HepG2 (cell line): ENCODE data around the gene TTBK1. TPM values are rescaled to one million over a fixed set of nuclear protein-coding genes. Genes with fewer than 3 reads are reported as not detected.

Experiments
- ESRRA ChIP-seq: sonication (generic); formaldehyde crosslinking; IDR thresholded peaks from 2 replicates; pipeline ENCODE4 v1.5.1; 2020; ENCODE audit warnings: mild to moderate bottlenecking, low read depth, missing genetic modification reagents
- FOSL1 ChIP-seq: sonication (generic); formaldehyde crosslinking; IDR thresholded peaks from 2 replicates; pipeline ENCODE4 v1.9.0; 2021; ENCODE audit warnings: missing genetic modification reagents, borderline replicate concordance
- HOXA9 ChIP-seq: sonication (generic); formaldehyde crosslinking; IDR thresholded peaks from 2 replicates; pipeline ENCODE4 v1.8.1; 2022; ENCODE audit warnings: missing genetic modification reagents, mild to moderate bottlenecking, moderate library complexity, borderline replicate concordance
- KDM5A ChIP-seq: fragments of 200-600 bp; sonication (generic); IDR thresholded peaks from 2 replicates; pipeline ENCODE4 v1.7.0; 2018; ENCODE audit warnings: antibody characterized with exemption, mild to moderate bottlenecking, low read length, borderline replicate concordance
- KLF9 ChIP-seq: IDR thresholded peaks from 2 replicates; pipeline ENCODE4 v1.6.1; 2016; ENCODE audit warnings: low read depth
- MYC ChIP-seq: sonication (generic); formaldehyde crosslinking; IDR thresholded peaks from 2 replicates; pipeline ENCODE4 v1.9.0; 2021; ENCODE audit warnings: missing genetic modification reagents, borderline replicate concordance
- NFYB ChIP-seq: sonication (generic); formaldehyde crosslinking; IDR thresholded peaks from 2 replicates; pipeline ENCODE4 v1.4.0; 2020; ENCODE audit warnings: missing genetic modification reagents
- NR2F6 ChIP-seq, 2 experiments: IDR thresholded peaks; 2 replicates each; pipeline ENCODE4 v1.6.1; 2016; ENCODE audit warnings: antibody characterized with exemption in 1 of 2, mild to moderate bottlenecking in 1 of 2
- RBM22 ChIP-seq: fragments of 200-400 bp; formaldehyde crosslinking; optimal IDR thresholded peaks from 2 replicates; pipeline ENCODE3; 2017; ENCODE audit warnings: mild to moderate bottlenecking, low read length, moderate library complexity
- REXO4 ChIP-seq: sonication (generic); formaldehyde crosslinking; IDR thresholded peaks from 2 replicates; pipeline ENCODE4 v1.8.0; 2022; ENCODE audit warnings: missing genetic modification reagents, mild to moderate bottlenecking, borderline replicate concordance
- SMAD1 ChIP-seq: sonication (generic); formaldehyde crosslinking; IDR thresholded peaks from 2 replicates; pipeline ENCODE4 v1.4.0; 2020; ENCODE audit warnings: missing genetic modification reagents, low read depth, mild to moderate bottlenecking, borderline replicate concordance
- SMARCC2 ChIP-seq: fragments of 450-650 bp; IDR thresholded peaks from 2 replicates; pipeline ENCODE4 v1.6.1; 2017; ENCODE audit warnings: antibody characterized with exemption, mild to moderate bottlenecking
- ZFP41 ChIP-seq: sonication (generic); formaldehyde crosslinking; IDR thresholded peaks from 2 replicates; pipeline ENCODE4 v1.4.0; 2020; ENCODE audit warnings: mild to moderate bottlenecking, missing genetic modification reagents, borderline replicate concordance
- ZNF253 ChIP-seq: sonication (generic); formaldehyde crosslinking; IDR thresholded peaks from 2 replicates; pipeline ENCODE4 v1.8.0; 2022; ENCODE audit warnings: mild to moderate bottlenecking, missing genetic modification reagents, borderline replicate concordance
- ZNF713 ChIP-seq: sonication (generic); formaldehyde crosslinking; IDR thresholded peaks from 2 replicates; pipeline ENCODE4 v1.4.0; 2020; ENCODE audit warnings: mild to moderate bottlenecking, missing genetic modification reagents
- ZNF768 ChIP-seq: sonication (generic); formaldehyde crosslinking; IDR thresholded peaks from 2 replicates; pipeline ENCODE4 v1.4.0; 2020; ENCODE audit warnings: missing genetic modification reagents
- ZNF841 ChIP-seq: sonication (generic); formaldehyde crosslinking; IDR thresholded peaks from 2 replicates; pipeline ENCODE4 v1.8.1; 2023; ENCODE audit warnings: missing genetic modification reagents, borderline replicate concordance
- polyA plus RNA-seq, 8 experiments: library from polyadenylated mRNA; depleted of rRNA in 3 of 8; stranded (reverse) in 7 of 8; unstranded in 1 of 8; fragments of >200 nt; fragmentation: Illumina TruSeq in 4 of 8; extraction: Trizol in 4 of 8; gene quantifications; 2 replicates each; pipeline versions ENCODE4 v1.2.1 to v1.2.3, GENCODE V29; 2011 to 2016; ENCODE audit warnings: low read depth in 4 of 8, missing spikeins in 1 of 8, mixed read lengths in 1 of 8; ENCODE audit not compliant: insufficient read depth in 1 of 8
- total RNA-seq, 5 experiments: library from RNA; depleted of rRNA; stranded (reverse); fragments of >200 nt; fragmentation: Illumina TruSeq; extraction: Trizol; gene quantifications; 2 replicates each; pipeline ENCODE4 v1.2.3, GENCODE V29; 2016; ENCODE audit warnings: low read depth in 1 of 5
- TF ChIP-seq, protein P1 (sequence below): sonication (generic); formaldehyde crosslinking; IDR thresholded peaks from 2 replicates; pipeline ENCODE4 v1.4.0; 2020; ENCODE audit warnings: missing genetic modification reagents
- TF ChIP-seq, protein P2 (sequence below): IDR thresholded peaks from 2 replicates; pipeline ENCODE4 v1.6.1; 2018; ENCODE audit warnings: missing genetic modification reagents, mild to moderate bottlenecking, missing compliant biosample characterization
- TF ChIP-seq, protein P3 (sequence below), 2 experiments: fragments of 450-650 bp in 1 of 2; sonication (generic) in 1 of 2; formaldehyde crosslinking; IDR thresholded peaks; 2 replicates each; pipeline versions ENCODE4 v1.5.0 to v1.8.0; 2020 to 2022; ENCODE audit warnings: mild to moderate bottlenecking in 1 of 2, missing genetic modification reagents in 1 of 2

TTBK1 gene
- total and polyA plus RNA-seq, 2 of the 13 experiments (the other 11 are each of a cell fraction or from before 2014, with no cell fraction given), result 0.24 to 0.33 TPM

DNA sequence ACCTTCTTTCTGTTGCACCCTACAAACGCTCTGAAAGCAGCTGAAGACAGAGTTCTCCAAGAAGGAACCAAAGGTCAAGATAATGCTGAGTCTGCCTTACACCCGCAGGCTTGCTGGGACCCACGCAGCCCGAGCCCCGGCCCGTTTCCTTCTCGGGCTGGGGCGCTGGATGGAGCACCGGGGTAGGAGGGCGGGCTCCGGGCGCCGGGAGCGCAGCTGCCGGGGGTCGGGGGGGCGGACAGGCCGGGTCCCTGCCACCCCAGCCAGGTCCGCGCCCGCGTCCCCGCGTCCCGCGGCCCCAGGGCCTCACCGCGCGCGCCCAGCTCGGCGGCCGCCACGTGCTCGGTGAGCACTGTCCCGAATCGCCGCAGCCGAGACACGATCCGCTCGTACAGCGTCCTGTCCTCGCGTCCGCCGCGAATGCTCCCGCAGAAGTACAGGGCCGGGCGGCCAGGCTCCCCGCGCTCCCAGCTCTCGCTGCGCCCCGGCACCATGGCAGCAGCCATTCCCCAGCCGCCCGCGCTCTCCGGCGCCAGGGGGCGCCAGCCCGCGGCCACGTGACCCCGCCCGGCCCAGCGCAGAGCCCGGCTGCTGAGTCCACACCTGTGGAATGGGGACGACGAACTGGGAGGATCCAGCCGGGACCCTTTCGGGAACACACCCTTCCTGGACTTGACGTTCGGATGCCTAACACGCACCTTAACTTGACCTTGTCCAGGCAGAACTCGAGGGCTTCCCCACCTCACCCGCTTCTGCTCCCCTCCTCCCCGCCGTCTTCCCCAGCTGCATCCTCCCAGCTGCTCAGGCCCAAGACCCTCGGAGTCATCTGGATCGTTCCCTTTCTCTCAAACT is 14.1 kb upstream of the TTBK1 start, which contains the start of gene DNPH1 (continued):
- TF ChIP-seq SMARCC2, result no peak
- TF ChIP-seq HOXA9, result peak; percentile 55; the same call in 1 of the 2 replicates
- TF ChIP-seq NR2F6 (IDR thresholded peaks at IDR 0.05), result no peak
- TF ChIP-seq NR2F6 (CRISPR knock-in tag; IDR thresholded peaks at IDR 0.05), result 0 out of 2 replicates have a peak, but pooled peaks have one; percentile 46
- peak; percentile 98; the same call in 1 of the 2 replicates for TF ChIP-seq SMAD1 (CRISPR knock-in tag)
- TF ChIP-seq ZNF768 (CRISPR knock-in tag), result peak; percentile 83
- no peak; the same call in 1 of the 2 replicates for TF ChIP-seq NFYB (CRISPR knock-in tag)
- no peak; the same call in 1 of the 2 replicates for TF ChIP-seq REXO4 (CRISPR knock-in tag)
- peak; percentile 97 for TF ChIP-seq MYC (CRISPR knock-in tag)
- TF ChIP-seq FOSL1 (CRISPR knock-in tag), result no peak
- TF ChIP-seq, protein P1, sequence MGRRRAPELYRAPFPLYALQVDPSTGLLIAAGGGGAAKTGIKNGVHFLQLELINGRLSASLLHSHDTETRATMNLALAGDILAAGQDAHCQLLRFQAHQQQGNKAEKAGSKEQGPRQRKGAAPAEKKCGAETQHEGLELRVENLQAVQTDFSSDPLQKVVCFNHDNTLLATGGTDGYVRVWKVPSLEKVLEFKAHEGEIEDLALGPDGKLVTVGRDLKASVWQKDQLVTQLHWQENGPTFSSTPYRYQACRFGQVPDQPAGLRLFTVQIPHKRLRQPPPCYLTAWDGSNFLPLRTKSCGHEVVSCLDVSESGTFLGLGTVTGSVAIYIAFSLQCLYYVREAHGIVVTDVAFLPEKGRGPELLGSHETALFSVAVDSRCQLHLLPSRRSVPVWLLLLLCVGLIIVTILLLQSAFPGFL (CRISPR knock-in tag), result peak; percentile 92; the same call in 1 of the 2 replicates
- no peak for TF ChIP-seq KDM5A
- no peak for TF ChIP-seq KLF9 (CRISPR knock-in tag)
- TF ChIP-seq, protein P2, sequence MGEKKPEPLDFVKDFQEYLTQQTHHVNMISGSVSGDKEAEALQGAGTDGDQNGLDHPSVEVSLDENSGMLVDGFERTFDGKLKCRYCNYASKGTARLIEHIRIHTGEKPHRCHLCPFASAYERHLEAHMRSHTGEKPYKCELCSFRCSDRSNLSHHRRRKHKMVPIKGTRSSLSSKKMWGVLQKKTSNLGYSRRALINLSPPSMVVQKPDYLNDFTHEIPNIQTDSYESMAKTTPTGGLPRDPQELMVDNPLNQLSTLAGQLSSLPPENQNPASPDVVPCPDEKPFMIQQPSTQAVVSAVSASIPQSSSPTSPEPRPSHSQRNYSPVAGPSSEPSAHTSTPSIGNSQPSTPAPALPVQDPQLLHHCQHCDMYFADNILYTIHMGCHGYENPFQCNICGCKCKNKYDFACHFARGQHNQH (CRISPR knock-in tag), result peak; percentile 33; the same call in 1 of the 2 replicates
- TF ChIP-seq ZNF713 (CRISPR knock-in tag), result no peak; the same call in 1 of the 2 replicates
- peak; percentile 77; the same call in 1 of the 2 replicates for TF ChIP-seq ZNF841 (CRISPR knock-in tag)
- TF ChIP-seq ZNF253 (CRISPR knock-in tag), result peak; percentile 66; the same call in 1 of the 2 replicates
- 0 out of 2 replicates have a peak, but pooled peaks have one; percentile 79 for TF ChIP-seq ZFP41 (CRISPR knock-in tag)
- TF ChIP-seq ESRRA, result peak; percentile 75; the same call in 1 of the 2 replicates
- TF ChIP-seq, protein P3, sequence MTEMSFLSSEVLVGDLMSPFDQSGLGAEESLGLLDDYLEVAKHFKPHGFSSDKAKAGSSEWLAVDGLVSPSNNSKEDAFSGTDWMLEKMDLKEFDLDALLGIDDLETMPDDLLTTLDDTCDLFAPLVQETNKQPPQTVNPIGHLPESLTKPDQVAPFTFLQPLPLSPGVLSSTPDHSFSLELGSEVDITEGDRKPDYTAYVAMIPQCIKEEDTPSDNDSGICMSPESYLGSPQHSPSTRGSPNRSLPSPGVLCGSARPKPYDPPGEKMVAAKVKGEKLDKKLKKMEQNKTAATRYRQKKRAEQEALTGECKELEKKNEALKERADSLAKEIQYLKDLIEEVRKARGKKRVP (CRISPR knock-in tag; IDR thresholded peaks at IDR 0.05), result peak in 1 of 2 experiments; percentile 47; a peak in 1 of 4 replicates
- TF ChIP-seq RBM22, result no peak
